GM13977 (cell line): ENCODE data around the gene POT1.

Experiments
- DNase-seq: peaks from one replicate; pipeline ENCODE4 v3.0.0; 2012; ENCODE audit warnings: low spot score
- CTCF ChIP-seq: IDR thresholded peaks from 2 replicates; pipeline ENCODE4 v1.5.1; 2012; ENCODE audit warnings: mild to moderate bottlenecking, control low read depth; ENCODE audit not compliant: insufficient read depth; ENCODE audit errors: extremely low read depth, missing control alignments
- in situ Hi-C: fragments of 300-500 bp; cut with MboI; formaldehyde crosslinking; loops from one replicate; pipeline ENCODE4 v1.12.0; 2022; ENCODE audit warnings: low sequenced_read_pairs, low pct_unique_long_range_greater_than_20kb, mixed read lengths, inconsistent platforms; ENCODE audit not compliant: unreplicated experiment

POT1 gene

GRCh38 chr7:124915242-124915641 is 14.4 kb downstream of the POT1 start:
- no peak for TF ChIP-seq CTCF
- in situ Hi-C loops, result no loop called here

GRCh38 chr7:124914298-124914697 is 15.3 kb downstream of the POT1 start:
- in situ Hi-C loops, result no loop called here
- no peak for DNase-seq
- TF ChIP-seq CTCF, result no peak

More at GRCh38 chr7:124915242-124915641, 14.4 kb downstream of the POT1 start:
- DNase-seq, result no peak

GRCh38 chr7:124912972-124913371 is 16.7 kb downstream of the POT1 start:
- in situ Hi-C loops, result no loop called here
- TF ChIP-seq CTCF, result no peak
- no peak for DNase-seq

DNA sequence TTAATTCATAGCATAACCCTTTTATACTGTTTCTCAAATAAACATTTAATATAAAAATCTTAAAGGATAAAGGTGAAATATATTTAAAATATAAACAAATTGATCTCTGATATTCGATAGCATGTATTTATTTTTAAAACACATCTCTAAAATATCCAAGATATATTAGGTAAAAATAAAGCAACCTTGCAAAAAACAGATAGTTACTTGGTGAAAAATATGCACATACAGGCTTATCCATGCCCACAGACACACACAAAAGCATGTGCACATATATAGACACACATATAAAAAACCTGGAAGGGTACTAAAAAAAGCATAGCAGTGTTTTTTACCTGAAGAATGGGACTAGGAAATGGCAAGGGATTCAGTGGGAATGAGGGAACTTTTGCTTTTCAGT is 19.8 kb downstream of the POT1 start:
- TF ChIP-seq CTCF, result no peak
- in situ Hi-C loops, result no loop called here
- no peak for DNase-seq

- no peak for TF ChIP-seq CTCF
- no peak for DNase-seq
- in situ Hi-C loops, result no loop called here
These were observed 21.4 kb downstream of the POT1 start for GRCh38 chr7:124908259-124908658.

DNA sequence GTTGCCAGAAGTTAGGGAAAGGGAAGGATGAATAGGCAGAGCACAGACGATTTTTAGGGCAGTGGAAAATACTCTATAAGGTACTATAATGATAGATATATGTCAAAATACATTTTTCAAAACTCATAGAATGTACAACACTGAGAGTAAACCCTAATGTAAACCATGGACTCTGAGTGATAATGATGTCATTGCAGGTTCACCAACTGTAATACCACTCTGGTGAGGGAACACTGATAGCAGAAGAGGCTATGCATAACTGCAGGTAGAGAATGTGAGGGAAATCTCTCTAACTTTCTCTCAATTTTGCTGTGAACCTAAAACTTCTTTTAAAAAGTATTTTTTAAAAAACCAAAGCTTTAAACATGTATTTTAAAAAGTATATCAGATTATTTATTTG is 22.1 kb downstream of the POT1 start:
- in situ Hi-C loops, result no loop called here
- DNase-seq, result no peak
- no peak for TF ChIP-seq CTCF

- in situ Hi-C loops, result no loop called here
- no peak for DNase-seq
- TF ChIP-seq CTCF, result no peak
These were observed 31.1 kb downstream of the POT1 start for GRCh38 chr7:124898531-124898930.
